NOMO-1 (cell line): ENCODE measurements around the gene IFFO2.
"Not testable (repeated sequence)": the region's sequence is repeated elsewhere in the genome, so short reads cannot be mapped to it uniquely, and the experiment has no call there.

ENCODE experiments used
- DNase-seq, 2 experiments: peaks; one replicate each; lab custom pipeline; 2025; ENCODE audit not compliant: unreplicated experiment in 2 of 2; lab: John Stamatoyannopoulos, UW

The IFFO2 gene

DNA sequence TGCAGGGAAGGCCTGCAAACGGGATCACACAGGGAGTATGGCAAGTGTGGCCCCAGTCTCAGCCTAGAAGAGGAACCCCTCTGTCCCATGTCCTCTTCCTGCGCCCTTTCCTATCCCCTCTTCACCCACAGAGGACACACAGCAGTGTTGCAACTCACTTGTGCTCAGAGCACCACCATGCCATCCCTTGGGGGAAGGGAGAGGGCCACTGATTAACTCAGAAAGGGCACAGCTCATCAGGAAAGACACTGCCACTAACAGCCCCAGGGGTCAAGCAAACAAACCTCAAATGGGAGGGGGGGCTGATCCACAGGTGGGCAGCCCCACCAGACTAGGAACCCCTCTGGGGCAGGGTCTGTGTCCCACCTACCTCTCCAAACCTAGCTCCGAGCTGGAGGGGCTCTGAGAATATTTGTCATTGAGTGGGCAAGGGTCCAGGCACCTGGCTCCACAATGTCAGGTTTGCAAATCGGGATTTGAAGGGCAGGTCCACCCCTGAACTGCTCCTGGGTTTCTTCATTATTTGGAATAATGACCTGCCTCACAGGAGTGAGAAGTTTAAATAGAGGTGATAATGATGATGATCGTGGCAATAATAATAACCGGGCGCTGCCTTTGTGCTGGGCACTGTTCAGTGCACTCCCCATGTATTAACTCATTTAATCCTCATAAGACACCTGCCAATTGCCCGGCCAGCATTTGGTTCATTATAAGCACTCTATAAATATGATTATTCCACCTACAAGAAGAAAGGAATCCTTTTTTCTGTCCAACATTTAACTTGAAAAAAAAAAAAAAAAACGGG is 55.1 kb downstream of the IFFO2 start:
- DNase-seq = no peak

DNA sequence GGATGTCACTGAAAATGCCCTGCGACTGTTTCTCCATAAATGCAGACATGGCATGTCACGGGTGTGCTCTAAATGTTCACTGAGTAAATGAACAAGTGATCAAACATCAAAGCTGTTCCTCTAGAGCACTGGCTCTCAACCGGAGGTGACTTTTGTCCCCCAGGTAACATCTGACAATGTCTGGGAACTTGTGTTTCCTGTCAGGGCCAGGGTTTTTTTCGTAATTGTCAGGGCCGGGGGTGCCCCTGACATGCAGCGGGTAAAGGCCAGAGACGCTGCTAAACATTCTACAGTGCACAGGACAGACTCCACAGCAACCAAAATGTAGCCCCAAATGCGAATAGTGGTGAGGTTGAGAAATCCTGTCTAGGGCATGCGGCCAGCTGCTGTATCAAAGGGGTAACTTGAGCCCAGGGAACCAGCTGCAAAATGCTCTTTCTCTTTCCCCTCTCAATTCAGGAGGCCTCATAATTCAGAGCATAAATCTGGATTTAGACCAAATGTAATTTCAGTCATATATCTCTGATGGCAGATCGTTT is 56.1 kb downstream of the IFFO2 start:
- DNase-seq = no peak

DNA sequence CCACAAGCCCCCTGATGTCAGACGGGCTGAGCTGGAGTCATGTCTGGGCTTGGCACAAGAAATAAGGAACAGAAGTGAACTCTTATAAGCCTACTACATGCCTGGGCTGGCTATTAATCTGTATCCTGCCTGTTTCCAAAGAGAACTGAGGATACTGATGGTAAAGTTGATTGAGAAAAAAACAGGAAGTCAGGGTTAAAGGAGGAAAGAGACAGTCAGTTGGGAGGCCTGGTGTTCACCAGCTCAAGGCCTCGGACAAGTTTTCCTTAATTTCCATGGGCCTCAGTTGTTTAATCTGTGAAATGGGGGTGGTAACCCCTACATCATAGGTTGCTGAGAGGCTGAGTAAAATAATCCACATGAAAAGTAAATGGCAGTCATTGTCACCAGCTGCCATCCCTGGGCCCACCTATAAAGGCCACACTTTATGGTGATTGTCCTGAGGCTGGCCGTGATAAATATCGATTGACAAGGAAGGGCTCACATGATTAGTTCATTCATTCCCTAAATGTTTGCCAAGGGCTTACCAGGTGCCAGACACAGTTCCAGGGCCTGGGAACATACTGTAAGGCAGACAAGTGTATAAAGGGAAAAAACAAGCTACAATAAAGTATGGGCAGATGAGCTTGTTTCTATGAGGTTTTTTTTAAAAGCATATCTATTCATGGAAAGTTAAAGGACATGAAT is 57.0 kb downstream of the IFFO2 start:
- DNase-seq = no peak

DNA sequence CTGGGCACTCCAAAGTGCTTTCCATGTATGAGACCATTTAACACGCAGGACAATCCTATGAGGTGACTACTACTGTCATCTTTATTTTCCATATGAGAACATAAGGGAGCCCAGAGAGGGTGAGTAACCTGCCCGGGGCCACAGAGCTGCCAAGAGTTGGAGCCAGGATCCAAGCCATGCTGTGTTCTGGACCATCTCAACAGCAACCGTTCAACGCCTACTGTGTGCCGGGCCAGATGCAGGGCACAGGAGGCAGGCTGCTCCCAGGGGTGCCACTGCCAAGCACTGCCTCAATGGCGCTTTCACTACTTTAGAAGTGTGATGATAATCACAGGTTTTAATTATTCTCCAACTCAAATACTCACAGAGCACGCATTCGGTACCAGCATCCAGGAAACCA is 57.9 kb downstream of the IFFO2 start:
- no peak for DNase-seq

DNA sequence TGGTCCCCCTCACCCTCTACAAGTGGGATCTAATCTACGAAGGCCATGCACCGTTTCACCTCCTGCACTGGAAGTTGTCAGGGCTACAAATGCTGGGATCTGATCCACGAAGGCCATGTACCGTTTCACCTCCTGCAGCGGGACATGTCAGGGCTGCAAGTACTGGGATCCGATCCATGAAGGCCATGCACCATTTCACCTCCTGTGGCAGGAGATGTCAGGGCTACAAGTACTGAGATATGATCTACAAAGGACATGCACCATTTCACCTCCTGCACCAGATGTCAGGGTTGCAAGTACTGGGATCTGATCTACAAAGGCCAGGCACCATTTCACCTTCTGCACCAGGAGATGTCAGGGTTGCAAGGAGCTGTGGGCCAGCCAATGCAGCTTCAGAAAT is 61.2 kb downstream of the IFFO2 start:
- no peak for DNase-seq

DNA sequence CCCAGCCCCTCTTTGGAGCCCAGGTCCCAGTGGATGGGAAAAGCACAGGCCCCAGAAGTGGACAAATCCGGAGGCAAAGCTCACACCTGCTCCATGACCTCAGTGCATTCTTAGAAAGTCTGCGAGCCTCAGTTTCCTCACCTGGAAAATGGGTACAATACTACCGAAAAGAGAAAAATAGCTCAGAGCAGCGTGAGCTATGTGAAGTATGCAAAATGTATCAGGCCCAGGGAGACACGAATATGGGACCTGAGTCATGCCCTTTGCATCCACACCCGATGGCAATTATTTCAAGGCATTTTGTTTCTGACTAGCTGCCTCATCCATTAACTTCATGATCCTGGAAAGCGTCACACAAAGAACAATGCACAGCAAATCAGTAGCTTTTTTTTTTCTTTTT is 63.4 kb downstream of the IFFO2 start:
- DNase-seq = no peak

DNA sequence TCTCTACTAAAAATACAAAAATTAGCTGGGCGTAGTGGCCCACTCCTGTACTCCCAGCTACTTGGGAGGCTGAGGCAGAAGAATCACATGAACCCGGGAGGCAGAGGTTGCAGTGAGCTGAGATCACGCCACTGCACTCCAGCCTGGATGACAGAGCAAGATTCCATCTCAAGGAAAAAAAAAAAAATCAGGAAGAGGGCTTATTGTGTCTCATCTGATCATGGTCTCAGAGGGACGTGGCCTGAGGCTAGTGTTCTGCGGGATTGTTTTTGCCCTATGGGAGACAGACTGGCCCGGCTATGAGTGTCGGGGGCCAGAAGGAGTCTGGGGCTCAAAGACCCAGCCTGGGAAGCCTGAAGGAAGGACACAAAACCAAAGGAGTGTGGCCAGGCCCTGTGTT is 64.6 kb downstream of the IFFO2 start:
- DNase-seq = not testable (repeated sequence)

DNA sequence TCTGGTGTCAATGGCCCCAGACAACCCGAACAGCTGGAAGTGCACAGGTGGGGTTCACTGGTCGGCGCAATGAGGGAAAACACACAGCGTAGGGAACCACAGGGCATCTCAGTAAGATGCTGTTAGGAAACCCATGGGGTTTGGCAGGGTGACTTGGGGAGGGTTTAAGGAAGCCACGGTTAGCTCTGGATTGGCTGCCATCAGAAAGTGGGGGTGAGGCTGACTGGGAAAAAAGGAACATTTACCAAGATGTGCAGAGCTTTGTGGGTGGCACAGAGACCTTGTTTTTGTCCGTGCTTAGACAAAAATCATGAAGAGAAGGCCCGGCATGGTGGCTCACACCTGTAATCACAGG is 65.1 kb downstream of the IFFO2 start:
- DNase-seq = no peak

DNA sequence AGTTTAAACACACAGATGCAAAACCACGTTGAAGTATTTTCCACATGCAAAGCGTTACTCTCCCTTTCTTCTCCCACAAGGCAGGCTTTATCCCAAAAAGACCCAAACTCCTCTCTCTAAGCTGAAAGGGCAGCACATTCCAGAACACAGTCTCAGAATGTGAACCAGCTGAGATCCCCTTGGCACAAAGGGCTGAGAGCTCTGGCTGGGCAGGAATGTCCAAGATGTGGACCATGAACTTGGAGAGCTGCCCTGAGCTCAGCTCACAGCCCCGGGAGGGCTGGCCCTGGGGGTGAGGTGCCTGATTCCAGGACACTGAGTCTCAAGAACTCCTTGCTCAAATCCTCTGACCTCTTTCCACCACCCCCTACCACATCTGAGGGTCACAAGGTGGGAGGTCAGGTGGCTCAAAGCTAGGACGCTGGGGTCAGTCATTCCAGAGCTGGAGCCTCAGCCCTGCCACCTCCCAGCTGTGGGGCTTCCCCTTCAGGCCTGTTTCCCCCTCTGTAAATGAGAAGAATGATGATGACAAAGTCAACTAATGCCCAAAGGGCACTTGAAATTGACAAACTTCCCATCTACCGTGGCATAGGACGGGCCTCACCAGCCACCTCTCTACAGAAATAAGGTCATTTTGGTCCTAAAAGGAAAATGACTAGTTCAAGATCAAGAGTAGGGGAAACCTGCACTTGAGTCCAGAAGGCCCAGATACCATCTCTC is 65.6 kb downstream of the IFFO2 start:
- no peak for DNase-seq

DNA sequence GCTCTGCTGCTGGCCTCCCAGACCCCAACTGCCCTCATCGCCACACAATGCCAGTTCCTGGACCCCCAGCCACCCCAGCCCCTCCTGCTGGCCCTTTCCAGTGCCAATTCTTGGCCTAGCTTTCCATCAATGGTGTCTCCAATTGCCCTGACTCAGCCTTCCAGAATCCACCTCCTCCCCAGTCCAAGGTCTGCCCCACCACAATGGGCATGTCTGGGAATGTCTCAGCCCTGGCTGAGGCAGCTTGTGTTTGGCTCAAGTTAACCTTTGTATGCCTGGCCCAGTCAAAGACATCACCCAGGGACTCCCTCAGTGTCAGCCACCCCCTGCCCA is 70.5 kb downstream of the IFFO2 start:
- no peak for DNase-seq

DNA sequence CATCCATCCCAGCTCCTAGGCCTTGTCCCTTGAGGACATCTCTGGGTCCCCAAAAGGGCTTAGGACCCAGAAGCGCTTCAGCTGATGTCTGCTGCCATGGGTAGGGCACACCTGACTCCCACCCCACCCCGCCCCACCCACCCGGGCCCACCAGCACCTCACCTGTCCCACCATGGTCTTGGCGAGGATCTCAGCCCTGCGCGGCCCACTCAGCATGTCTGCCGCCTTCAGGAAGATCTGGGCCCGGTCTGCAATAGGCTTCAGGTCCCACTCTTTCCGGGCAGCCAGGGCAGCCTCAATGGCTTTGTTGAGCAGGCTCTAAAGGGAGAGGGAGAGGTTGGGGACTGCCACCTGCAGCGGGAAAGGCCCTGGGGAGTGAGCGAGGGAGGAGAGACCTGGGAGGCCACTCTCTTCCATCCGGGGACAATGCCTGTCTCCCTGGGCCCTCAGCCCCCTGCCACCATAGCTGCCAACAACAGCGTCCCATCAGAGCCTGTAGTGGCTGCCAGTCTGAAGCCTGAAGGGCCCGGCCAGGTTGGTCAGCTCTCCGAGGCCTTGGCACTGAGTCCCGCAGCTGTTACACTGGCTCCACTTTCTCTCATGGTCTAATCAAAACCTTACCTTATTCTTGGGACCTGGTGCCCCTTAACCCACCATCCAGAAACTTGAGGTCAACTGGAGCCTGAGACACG is 71.0 kb downstream of the IFFO2 start:
- DNase-seq = no peak

DNA sequence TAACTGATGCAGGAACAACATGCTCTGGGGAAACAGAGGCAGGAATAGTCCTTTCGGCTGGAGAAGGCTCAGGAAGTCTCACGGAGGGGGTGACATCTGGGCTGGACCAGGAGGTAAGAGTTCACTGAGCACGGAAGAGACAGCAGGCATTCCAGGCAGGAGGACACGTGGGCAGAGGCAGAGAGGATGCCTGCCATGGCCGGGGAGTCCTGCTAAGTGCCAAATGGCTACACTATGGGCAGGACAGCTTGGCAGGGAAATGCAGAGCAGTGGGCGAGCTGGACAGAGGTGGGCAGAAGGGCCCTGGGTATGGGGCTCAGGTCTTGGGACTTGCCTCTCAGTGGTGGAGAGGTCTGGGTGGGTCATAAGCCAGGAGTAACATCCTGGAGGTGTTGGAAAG is 71.7 kb downstream of the IFFO2 start:
- no peak for DNase-seq

DNA sequence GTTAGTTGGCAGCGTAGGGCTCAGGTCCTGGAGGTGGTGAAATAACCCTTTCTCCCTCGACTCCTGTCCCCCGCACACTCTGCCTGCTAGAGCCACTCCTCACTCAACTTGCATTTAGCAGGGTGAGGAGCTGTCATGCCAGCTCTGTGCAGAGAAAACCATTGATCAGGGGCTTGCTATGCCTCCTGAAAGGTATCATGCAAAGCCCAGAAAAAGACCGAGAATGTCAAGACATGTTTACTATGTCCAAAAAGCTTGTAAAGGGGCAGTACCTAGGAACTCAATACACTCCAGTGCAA is 72.1 kb downstream of the IFFO2 start:
- no peak for DNase-seq

DNA sequence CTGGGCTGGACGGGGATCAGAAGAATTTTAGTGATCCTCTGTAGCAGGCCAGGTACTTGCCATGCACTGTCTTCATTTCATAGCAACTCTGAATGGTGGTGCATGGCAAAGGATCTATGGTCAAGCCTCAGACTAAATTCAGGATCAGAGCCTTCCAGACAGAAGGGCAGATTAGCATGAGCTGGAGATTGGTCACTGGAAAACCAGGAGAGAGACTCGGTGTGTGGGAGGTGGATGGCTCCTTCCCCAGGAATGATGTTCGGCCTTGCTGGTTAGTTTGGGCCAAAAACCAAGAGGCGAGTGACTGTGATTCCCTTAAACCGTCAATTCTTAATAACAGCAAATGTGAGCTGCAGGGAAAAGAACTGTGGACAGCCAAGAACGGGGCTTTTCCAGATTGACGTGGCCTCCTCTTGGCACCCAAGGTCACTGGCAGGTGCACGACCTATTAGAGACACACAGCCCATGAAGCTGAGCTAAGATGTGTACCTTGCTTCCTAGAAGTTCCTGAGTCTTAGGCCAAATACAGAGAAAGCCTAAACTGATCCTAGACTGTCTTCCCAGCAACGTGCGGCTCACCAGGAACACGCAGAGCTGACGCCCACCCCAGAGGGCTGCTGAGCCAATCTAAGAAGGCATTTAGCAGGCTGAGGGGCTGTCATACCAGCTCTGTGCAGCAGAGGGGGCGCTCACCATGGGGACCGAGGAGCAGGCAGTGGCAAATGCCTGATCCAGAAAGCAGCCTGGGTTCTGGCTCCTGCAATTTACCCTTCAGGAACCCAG is 72.6 kb downstream of the IFFO2 start:
- DNase-seq = peak in 1 of 2 experiments; percentile 41

DNA sequence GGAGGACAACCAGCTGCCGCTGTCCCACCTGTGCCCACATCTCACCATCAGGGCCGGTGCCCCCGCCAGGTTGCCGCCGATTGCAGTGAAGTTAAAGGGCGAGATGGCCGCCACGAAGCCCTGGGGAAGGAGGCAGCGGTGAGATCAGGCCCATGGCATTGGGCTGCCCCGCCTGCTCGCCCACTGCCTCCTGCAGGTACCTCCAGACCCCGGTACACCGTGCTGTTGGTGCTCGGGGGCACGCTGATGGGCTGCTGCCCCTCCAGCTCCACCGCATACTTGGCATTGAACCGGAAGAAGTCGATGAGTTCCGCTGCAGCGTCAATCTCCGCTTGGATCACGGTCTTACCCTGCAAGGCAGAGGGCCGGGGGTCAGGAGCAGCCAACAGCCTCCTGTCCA is 73.4 kb downstream of the IFFO2 start:
- no peak for DNase-seq

DNA sequence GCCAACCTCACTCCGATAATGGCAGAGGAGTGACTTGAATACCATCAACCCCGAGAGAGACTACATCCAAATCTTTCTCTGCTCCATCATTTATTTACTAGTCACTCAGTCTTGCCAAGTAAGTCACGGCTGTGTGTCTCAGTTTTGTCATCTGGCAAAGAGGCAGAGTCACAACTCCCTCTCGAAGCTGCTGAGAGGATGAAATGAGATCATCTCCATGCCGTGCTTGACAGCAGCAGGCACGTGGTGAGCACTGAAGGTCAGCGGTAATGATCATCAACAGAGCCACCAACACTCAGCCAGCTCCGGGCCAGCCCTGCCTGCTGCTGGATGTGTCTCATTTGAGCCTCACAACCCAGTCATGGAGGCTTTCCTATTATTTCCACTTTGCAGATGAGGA is 74.0 kb downstream of the IFFO2 start:
- DNase-seq = no peak

DNA sequence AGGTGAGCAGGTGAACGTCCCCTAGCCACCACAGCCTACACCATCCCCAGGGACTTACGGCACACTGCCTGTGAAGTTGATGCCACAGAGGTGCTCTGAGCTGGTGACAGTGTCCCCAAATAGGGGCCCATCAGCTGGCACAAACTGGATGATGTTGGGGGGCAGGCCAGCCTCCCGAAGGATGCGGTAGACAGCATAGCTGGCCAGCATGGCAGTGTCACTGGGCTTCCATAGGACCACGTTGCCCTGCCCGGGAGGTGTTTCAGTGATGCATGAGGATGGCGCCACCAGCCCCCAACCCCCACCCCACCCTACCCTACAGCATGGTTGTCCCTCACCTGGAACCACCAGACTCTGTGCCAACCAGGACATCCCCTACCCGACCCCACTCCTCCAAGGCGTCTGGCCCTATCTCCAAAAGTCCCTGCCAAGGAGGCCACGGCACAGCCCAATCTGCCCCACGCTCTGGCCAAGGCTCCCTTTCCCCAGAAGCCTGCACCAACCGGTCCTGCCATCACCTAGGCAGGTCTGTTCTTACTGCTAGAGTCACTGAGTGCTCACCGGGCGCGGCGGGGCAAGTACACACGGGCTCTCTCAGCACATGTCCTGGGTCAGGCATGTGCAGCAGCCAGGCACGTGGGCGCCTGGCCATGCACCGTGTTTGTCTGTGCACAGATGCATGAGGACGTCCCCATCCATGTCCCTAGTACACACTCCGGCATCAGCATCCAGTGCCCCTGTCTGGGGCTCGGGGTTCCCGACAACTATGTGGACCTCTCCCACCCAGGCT is 74.6 kb downstream of the IFFO2 start:
- DNase-seq = no peak

DNA sequence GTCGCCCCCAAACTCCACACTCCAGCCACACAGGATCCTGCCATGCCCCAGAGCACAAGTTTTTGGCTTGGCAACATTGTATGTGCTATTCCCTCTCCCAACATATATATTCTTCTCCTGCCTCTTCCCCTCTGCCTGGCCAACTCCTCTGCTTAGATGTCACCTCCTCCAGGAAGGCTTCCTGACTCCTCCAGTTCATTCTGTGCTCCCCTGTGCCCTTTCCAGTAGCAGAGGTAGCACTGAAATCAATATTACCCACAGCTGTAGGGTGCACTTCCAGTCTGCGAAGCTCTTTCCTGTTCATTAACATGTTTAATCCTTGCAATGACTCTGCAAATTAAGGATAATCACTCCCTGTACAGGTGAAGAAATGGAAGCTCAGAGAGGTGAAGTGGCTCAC is 75.3 kb downstream of the IFFO2 start:
- no peak for DNase-seq

DNA sequence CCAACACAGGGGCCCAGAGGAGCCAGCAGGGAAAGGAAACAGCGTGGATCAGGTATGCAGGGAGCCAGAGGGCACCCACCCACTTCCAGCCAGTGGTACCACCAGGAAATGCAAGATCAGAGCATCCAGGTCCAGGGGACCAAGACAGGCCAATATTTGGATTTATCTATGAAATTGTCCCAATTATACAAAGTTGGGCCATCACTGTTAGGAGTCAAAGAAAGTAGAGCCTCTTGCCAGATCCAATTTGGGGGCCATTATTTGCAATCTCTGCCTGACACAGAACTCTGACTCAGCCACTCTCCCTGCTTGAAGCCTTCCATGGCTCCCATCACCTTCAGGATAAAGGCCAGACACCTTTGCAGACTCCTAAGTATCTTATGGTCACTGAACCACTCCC is 75.9 kb downstream of the IFFO2 start:
- DNase-seq = no peak

DNA sequence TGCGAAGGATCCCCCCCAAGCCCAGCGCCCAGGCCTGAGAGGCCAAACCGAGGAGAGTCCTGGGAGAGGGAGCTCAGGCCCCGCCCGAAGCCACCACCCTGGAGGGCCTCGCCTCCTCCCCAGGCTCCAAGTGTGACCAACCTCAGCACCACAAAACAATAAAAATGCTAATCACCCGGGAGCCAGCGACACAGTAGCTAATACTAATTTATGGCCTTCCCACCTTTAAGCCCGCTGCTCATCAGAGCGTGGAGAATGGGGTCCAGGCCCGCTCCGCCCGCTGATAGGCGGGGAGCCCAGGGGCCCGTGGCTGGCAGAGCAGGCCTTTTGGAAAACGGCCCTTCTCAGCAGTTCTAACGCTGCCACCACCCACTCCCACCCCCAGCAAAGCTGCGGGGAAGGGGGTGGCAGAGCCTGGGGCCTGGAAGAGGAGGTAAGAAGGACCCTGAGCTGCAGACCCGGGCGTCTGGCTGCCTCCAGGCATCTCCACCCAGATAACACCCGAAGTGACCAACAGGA is 76.6 kb downstream of the IFFO2 start:
- DNase-seq = no peak
